Ecto neural progenitor cell (in vitro differentiated cells): ENCODE results near the gene IGFBPL1.

ENCODE experiments used
- DNase-seq: peaks from one replicate; pipeline ENCODE4 v3.0.0-alpha.2; 2018; ENCODE audit warnings: low spot score

The IGFBPL1 gene

DNA sequence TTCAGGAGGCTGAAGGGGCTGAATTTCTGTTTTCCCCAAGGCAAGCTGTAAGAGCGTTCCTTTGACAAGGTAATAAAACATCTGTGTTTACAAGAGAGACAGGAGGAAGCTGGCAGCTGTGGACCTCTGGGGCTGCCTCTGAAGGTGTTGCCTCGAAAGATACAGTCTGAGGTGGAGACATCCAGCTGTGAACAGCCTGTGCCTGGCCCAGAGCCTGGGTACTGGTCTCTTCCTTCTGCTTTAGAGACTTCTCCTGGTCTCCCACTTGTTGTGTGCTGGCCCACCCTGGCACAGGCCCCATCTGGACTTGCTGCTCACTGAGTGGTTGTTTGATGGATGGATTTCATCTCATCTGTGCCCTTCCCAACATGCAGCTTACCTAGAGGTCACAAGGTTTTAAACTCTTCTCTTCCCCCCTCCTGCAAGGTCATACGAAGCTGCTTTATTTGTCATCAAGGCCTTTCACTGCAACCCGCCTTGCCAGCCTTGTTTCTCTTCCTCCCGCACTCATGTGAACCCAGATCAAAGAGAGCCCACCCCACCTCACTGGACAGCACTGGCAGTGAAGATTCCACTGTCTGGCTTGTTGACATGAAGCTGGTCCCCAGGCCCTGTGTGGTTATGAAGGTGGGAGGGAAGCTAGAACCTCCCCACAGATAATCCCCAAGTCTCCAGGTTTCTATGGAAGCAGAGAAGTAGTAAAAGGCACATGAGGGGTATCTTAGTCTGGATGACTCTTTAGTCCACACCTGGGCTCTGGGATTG lies 66.7 kb downstream of the IGFBPL1 start:
- no peak for DNase-seq

DNA sequence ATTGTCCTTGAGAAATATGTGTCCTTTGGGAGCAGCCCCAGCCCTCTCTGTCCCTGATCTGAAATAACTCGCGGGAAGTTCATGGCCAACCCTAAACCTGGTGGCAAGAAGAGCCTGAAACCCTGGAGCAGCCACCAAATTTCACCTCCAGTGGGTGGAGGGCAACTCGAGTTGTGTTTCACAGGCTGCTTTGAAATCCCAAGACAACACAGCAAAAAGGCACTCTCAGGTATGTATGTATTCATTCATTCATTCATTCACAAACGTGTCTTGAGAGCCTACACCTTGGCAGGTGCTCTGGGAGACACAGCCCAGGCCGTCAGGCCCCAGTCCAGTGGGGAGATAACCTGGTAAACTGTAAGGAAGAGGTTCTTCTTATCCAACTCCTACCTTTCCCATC lies 67.4 kb downstream of the IGFBPL1 start:
- no peak for DNase-seq
